Activated naive CD4-positive, alpha-beta T cell treated with Interleukin-2 at 50 U/mL for 16 hours (primary cell): ENCODE results near the gene NPHP1.
"Not testable (repeated sequence)": the region's sequence is repeated elsewhere in the genome, so short reads cannot be mapped to it uniquely, and the experiment has no call there.

Experiments used
- DNase-seq: peaks from one replicate; pipeline ENCODE4 v3.0.0-alpha.2; 2020

NPHP1 gene

DNA sequence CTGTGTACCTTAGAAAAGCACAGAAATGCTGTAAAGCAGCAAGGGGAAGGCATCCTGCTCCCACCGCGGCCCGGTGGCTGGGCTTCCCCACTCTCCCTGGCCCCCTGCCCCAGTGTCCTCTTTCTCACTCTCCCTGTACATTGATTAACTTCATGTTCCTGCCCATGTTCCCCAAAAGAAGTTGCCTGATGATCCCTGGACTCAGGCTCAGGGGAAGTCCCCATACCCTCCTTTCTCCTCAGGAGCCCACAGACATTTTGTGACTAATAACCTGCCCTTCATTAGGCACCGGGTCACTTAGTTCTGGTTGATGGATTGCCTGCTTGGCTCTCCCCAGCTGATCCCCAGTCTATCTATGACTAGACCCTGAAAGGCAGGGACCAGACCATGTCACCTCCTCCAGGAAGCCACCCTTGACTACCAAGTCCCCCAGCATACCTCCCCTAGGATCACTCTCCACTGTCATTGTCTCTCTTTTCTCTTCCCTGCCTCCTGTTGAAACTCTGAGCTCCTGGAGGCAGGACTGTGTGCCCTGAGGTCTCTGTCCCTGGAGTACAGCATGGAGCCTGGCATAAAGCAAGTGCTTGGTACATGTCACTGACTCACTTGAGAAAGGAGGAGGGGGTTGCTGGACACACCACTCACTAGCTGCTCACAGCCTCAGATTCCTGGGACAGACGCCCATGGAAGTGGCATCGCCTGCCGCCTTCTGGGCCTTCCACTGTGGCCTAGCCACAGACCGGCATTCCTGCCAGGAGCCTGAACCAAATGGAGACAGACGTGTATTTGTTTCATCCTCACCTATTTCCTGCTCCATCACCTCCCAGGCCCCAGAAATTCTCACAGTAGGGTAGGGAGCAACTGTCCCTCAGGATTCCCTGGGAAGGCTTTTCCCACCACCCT lies 102.7 kb downstream of the NPHP1 start:
- no peak for DNase-seq

DNA sequence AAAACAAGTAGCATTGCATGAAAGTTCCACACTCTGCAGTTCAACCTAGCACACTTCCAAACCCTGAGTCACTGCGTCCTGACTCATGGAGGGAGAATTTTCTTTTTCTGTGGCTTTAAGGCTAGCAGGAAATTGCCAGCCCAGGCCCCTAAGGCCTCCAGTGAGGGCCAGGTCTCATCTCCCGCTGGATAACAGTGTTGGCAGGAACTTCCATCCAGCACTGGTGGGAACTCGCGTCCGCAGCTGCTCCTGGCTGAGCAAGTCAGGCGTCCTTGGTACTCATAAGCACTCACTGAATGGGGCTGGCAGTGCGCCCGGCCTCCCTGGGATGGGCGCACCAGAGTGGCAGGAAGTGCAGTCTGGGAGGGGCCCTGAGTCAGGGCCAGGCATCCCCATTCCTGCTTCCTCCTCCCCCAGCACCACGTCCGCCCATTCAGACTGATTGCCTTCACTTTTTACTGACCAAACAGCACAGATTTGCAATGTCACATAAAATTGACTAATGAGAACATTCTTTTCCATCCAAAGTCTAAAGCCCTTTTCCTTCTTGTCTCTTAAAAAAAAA lies 103.5 kb downstream of the NPHP1 start:
- no peak for DNase-seq

DNA sequence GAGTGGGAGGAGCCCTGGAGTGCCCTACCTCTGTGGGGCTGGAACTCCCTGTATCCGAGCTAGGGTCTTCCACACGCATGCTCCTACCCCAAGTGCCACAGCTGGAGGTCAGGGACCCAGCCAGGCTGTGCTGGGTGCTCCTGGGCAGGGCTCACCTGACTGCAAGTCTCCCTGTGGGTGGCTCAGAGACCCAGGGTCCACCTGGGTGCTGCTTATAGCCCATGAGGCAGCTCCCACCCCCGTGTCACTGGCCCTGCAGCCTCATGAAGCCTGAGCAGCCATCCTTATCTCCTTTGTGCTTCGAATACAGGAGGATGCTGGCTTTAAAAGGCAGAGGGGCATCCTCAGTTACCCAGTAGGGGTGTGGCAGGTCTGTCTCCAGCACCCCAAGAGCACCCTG lies 103.9 kb downstream of the NPHP1 start:
- not testable (repeated sequence) for DNase-seq

DNA sequence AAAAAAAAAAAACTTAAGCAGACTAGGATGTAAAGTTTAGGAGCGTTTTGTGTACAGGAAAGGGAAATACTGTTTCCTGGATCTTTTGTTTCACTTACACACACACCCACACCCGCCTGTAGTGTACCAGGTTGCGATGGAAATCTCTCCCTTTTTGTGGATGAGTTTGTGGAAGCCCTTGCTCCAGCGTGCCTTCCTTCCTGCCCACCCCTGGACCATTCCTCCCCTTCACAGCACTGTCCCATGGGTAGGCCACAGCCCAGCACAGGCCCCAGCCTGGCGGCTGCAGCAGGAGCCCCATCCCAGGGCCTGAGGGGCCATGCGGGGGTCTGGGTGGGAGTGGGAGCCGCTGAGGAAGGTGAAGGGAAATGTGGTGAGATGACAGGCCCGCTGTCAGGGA lies 104.3 kb downstream of the NPHP1 start:
- no peak for DNase-seq

DNA sequence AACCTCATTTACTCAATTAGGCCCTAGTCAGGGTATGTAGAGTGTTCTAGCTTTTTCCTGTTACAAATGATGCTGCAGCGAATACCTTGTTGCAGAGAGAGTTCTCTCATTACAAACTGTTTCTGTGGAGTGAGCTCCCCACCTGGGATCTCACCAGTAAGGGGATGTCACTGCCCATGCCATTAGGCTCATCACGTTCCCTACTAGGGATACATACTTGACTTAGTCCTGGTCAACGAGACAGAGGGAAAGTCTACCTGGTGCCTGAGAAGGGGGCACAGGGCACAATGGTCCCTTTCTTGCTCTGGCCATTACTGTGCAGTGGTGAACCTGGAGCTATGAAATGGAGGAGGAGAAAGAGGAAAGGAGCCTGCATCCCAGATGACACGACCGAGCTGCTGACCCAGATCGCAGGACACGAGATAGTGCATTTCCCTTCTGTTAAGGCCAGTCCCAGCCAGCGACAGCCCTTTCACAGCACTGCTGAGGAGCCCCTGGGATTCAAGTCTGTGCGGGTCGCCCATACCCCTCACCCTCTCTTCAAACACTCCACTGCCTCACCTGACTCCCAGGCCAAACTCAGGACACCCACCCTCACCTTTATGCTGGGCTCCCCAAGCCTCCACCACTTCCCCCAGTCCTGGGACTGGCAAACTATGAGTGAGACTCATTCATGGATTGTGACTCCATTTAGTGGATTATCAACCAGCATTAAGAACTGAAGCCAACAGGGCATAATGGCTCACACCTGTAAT lies 105.2 kb downstream of the NPHP1 start:
- no peak for DNase-seq

DNA sequence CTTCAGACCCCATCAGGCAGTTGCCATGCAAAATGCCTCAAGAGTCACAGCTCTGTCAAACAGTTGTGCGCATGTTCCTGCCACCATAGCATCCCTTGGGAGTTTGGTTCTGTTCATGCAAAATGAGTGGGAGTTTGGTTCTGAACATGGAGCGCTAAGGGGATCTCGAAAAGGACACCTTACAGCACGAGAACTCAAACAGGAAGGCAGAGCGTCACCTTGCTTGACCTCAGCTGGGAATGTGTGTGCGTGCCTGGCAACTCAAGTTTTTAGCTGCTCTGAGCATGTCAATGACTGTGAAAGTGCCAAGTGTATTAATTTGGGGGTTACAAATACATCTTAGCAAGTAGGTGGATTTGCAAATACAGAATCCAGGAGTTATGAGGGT lies 105.8 kb downstream of the NPHP1 start:
- no peak for DNase-seq

DNA sequence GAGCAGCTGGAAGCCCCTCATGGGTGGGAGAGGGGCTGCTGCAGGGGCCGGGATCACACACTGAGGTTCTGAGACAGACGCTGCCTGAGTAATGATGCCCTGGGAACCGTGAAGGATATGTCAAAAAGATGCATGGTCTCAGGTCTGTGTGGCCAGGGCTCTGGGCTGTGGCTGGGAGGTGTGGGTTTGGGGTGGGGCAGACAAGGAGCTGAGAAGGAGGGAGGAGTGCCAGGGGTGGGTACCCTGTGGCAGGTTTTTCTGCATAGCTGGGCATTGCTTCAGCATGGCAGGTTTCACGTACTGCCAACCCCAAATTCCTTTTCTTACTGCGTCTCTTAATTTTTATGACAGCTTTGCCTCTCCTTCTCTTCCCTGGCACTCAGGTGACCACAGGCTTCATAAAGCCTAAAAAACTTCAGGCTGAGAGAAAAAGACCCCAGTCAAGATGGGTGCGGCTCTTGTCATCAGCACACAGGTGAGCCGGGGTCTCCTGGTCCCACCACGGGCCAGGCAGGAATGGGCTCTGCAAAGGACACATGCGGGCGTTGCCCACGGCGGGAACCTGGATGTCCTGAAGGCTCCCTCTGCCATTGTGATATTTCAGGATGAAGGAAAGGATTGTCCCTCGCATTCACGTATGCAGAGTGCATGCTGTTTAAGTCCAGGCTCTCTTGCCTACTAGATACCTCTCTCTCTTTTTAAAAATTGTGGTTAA lies 107.2 kb downstream of the NPHP1 start:
- no peak for DNase-seq

DNA sequence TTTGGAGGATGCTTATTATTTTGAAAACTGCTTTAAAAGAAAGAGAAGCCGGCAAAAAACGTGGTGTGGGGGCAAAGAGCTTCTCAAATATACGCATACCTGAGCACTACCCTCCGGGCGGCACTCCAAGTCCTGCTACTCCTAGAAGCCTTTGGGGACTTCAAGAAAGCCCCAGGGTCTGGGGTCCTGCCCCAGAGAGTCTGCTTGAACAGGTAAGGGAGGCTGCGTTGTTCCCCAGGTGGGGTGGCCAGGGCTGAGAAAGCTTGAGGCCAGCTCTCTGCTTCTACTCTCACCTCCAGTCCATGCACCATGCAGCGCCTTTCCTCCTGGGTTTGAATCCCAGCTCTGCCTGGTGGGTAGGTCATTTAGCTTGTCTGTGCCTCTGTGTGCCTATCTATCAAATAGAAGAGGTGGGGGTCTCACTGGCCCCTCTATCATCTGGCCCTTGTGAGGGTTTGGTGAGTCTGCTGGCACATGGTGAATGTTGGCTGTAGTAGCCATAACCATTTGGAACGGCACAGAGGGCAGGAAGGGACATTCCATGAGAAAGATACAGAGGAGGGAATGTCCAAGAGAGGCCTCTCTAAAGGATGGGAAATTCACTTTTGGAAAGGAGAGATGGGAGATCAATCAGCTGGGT lies 108.7 kb downstream of the NPHP1 start:
- no peak for DNase-seq

DNA sequence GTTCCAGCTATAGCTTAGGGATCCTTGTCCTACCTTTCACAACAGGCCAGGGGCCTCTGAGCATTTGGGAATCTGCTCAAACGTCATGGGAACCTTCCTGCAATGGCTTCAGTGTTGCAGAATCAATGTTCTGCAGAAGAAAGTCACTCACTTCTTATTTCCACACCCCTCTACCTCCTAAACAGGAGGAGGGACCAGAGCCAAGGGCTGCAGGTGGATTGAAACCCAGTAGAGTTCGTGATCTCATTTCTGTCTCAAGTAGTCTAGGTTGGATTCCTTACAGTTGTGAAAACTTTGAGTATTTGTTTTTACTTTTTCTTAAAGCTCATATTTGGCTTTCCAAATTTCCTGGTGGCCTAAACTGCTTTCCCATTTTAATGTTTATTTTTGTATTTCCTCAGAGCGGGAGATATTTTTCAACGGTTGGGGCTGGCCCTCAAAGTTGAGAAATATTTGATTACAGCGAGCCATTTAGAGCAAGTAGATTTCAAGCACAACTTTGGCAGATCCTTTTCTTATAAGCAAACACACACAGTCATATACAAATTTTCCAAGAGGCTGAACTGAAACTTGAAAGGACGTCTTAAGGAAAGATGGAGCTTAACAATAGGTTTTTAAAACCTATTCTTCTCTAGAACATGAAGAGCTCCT lies 109.8 kb downstream of the NPHP1 start:
- not testable (repeated sequence) for DNase-seq

DNA sequence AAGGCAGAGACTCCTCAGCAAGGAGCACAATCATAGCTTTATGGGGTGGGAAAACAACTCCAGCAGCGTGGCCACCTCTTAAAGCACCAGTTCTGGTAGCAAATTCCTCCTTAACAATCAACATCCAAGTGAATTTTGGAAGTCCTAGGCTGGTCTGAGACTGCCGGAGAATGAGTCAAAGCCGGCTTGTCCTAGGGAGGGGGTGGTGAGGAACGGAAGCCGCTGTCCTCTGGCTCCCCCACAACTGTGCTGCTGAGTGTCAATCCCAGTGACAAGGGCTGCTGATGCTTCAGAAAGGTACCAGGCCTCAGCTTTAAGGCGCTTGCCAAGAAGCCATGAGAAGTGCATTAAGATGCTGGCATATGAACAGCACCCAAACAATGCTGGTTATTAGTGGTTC lies 110.9 kb downstream of the NPHP1 start:
- DNase-seq = not testable (repeated sequence)

DNA sequence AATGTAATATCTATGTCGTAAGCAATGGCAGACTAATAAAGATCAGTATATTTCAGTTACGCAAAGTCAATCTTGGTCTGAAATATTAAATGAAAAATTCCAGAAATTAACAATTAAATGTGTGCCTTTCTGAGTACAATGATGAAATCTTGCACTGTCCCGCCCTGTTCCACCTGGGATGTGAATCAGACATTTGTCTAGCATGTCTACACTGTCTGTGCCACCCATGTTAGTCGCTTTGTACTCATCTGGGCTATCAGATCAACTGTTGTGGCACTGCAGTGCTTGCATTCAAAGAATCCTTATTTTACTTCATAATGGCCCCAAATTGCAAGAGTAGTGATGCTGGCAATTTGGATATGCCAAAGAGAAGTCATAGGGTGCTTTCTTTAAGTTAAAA lies 114.6 kb downstream of the NPHP1 start:
- DNase-seq = not testable (repeated sequence)

DNA sequence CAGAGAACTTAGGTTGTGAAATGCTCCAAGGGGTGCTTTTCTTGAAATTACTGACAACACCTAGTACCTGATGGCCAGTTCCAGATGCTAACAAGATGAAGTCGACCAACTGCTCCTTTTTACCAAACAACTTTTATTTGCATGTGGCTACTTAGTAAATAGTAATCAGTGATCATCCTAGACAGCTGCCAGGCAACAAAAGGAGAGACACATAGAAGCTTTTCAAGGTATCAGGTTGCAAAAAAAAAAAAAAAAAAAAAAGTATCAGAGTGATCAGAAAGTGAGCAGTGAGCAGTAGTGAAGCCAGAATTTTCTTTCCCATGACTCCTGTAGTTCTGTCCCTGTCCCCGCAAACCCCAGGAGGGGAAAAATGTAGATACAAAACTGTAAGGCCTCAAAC lies 121.1 kb downstream of the NPHP1 start:
- DNase-seq = not testable (repeated sequence)

DNA sequence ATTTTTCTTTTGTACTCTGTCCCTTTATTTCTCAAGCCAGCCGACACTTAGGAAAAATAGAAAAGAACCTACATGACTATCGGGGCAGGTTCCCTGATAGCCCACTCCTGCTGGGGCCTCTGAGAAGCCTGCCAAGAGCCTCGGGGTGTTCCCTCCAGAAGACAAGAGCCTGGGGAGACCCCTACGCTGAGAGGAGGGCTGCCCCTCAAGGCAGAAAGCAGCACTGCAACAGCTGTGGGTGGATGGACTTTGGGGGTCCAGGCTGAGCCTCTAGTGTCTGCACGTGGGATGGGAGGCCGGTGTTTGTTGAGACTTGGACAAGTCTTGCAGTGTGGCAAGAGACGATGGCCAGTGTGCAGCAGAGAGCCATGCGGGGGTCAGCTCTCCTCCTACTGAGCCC lies 121.7 kb downstream of the NPHP1 start:
- DNase-seq = not testable (repeated sequence)

DNA sequence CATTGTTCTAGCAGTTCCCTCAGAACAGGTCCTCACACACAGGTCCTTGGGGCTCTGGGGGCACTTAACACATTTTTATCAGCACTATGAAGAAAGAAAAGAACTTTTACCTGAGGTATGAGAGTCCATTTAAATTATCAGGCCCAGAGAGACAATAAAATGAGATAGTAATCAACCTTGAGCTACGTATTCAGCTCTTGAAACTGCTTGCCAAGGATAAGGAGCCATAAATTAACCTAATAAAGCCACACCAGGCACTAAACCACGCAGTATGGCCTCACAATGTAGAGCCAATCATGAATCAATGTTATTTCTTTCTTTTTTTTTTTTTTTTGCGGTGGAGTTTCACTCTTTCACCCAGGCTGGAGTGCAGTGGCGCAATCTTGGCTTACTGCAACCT lies 126.7 kb downstream of the NPHP1 start:
- not testable (repeated sequence) for DNase-seq

DNA sequence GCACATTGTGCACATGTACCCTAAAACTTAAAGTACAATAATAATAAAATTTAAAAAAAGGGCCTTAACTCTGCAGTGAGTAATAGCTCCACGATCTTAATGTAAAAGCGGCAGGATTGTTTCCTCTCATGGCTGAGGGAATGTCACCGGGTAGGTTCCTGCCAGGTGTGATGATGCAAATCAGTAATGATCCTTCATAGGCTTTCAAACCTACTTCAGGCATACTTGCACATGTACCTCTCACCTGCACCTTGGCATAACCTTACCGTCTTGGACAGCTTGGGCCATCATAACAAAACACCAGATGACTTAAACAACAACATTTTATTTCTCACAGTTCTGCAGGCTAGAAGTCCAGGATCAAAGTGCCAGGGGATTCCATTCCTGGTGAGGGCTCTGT lies 128.9 kb downstream of the NPHP1 start:
- DNase-seq = not testable (repeated sequence)
